Body of pancreas (tissue), 4 donors: ENCODE measurements around the gene RARB.

Experiments used
- CTCF ChIP-seq, 7 experiments: fragments of 450-650 bp in 4 of 7; fragments of 200-600 bp in 3 of 7; sonication (generic) in 3 of 7; IDR thresholded peaks; one replicate each; pipeline ENCODE4 v1.5.1; 2016 to 2019; ENCODE audit warnings: antibody characterized with exemption in 7 of 7
- POLR2A ChIP-seq, 3 donors: fragments of 450-650 bp; IDR thresholded peaks; one replicate each; pipeline ENCODE4 v1.6.1; 2016; ENCODE audit warnings: antibody characterized with exemption in 3 of 3, mild to moderate bottlenecking in 2 of 3

- TF ChIP-seq CTCF (IDR thresholded peaks at IDR 0.05) = no peak
- no peak for TF ChIP-seq POLR2A (IDR thresholded peaks at IDR 0.05)
These were observed 28.9 kb downstream of the RARB start for GRCh38 chr3:25456723-25457670.
